ENCODE data around the gene ABCA9. TPM values are rescaled to one million over a fixed set of nuclear protein-coding genes. Genes with fewer than 3 reads are reported as not detected.
"Not testable (repeated sequence)": the region's sequence is repeated elsewhere in the genome, so short reads cannot be mapped to it uniquely, and the experiment has no call there.

ABCA9 gene, protein sequence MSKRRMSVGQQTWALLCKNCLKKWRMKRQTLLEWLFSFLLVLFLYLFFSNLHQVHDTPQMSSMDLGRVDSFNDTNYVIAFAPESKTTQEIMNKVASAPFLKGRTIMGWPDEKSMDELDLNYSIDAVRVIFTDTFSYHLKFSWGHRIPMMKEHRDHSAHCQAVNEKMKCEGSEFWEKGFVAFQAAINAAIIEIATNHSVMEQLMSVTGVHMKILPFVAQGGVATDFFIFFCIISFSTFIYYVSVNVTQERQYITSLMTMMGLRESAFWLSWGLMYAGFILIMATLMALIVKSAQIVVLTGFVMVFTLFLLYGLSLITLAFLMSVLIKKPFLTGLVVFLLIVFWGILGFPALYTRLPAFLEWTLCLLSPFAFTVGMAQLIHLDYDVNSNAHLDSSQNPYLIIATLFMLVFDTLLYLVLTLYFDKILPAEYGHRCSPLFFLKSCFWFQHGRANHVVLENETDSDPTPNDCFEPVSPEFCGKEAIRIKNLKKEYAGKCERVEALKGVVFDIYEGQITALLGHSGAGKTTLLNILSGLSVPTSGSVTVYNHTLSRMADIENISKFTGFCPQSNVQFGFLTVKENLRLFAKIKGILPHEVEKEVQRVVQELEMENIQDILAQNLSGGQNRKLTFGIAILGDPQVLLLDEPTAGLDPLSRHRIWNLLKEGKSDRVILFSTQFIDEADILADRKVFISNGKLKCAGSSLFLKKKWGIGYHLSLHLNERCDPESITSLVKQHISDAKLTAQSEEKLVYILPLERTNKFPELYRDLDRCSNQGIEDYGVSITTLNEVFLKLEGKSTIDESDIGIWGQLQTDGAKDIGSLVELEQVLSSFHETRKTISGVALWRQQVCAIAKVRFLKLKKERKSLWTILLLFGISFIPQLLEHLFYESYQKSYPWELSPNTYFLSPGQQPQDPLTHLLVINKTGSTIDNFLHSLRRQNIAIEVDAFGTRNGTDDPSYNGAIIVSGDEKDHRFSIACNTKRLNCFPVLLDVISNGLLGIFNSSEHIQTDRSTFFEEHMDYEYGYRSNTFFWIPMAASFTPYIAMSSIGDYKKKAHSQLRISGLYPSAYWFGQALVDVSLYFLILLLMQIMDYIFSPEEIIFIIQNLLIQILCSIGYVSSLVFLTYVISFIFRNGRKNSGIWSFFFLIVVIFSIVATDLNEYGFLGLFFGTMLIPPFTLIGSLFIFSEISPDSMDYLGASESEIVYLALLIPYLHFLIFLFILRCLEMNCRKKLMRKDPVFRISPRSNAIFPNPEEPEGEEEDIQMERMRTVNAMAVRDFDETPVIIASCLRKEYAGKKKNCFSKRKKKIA (N-terminal part only)
- polyA plus RNA-seq (2012; ENCODE audit: insufficient read depth, insufficient read length), result not detected

DNA sequence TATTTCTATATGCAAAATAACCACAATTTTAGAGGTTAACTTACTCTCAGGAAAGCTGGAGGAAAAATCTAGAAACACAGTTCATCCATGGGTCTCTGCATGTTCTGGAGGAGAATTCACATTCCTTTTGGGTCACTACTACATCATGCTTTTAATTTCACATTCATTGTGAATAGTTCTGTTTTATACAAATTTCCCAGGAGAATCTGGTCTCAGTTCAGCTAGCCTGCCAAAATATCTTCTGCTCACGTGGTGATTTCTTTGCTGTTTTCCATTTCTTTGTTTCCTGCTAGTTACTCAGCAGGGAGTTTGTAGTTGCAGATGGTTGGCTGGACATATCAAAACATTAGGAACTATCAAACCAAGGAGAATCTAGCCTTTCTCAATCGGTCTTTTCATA is at the start of gene ABCA9:
TSS of gene ABCA9 (minus strand) at position 106 of the 400 bp plus-strand sequence. CDS start 9,801 bp downstream, outside the sequence.
- DNase-seq (ENCODE audit: low read depth, low spot score), result no peak
- H3K4me3 ChIP-seq (ENCODE audit: low read length), result no peak within 1 kb of the TSS

DNA sequence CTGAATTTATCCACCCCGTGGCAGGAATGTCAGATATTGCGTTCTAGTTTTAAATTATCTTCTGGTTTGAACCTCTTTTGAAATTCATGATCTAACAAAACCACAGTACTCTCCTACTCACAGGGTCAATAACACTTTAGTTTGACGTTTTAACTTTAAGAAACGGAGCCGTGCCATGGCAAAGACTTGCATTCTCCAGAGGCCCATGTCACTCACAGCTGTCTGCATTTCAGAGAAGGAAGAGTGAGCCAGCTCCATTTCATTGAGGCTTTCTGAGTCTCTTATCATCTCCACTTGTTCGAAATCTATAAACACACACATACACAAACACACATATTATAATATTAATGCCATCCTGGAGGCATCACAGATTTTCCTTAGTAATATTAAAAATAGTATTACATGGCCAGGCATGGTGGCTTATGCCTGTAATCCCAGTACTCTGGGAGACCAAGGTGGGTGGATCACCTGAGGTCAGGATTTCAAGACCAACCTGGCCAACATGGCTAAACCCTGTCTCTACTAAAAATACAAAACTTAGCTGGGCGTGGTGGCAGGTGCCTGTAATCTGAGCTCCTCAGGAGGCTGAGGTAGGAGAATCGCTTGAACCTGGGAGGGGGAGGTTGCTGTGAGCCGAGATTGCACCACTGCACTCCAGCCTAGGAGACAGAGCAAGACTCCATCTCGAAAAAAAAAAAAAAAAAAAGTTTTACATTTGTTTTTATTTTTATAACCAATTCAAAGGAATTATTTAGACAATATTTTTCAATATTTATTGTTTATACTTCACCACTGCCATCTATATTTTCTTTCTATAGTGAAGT is 45.4 kb upstream of the ABCA9 start:
- DNase-seq (ENCODE audit: low read depth, low spot score), result no peak

DNA sequence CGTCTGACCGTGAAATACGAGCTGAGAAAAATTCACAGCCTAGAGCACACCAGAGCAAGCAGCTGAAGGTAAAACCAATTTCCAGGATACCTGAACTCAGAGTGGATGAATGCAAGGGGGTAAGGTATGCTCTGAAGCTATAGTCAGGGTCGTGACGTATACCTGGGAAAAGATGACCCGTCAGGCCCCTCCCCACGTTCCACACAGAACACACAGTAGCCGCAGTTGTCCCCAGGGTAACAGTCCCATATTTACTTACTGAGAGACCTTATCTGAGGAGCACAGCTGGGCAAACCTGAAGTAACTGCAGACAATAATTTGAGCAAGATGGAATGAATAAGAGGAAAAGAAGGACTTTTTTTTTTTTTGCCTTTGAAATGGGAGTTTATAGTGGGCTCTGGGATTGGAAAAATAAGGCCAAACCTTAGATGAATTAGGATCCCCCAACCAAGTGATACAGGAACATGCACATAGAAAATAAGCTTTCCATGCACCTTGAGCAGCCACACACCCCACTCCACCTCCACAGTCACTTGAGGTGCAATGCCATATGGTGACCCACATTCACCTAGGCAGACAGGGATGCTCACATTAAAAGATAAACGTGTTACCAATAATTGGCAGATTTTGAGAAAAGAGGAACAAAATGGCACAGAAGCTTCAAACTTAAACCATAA is 43.0 kb upstream of the ABCA9 start:
- no peak for DNase-seq (ENCODE audit: low read depth, low spot score)
- H3K4me3 ChIP-seq (ENCODE audit: low read length), result no peak overlapping the region

More for the DNA sequence above, 45.4 kb upstream of the ABCA9 start:
- no peak overlapping the region for H3K4me3 ChIP-seq (ENCODE audit: low read length)

DNA sequence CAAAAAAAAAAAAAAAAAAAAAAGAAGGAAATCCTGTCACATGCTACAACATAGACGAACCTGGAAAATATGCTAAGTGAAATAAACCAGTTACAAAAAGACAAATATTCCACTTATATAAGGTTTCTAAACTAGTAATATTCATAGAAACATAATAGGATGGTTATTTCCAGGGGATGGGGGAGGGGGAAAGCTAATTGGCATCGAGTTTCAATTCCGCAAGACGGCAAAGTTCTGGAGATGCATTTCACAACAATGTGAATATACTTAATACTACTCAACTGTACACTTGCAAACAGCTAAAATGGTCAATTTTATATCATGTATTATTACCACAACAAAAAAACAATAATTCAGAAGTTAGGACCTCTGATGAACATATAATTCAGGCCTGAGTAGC is 37.9 kb upstream of the ABCA9 start:
- DNase-seq (ENCODE audit: low read depth, low spot score), result no peak
- H3K4me3 ChIP-seq (ENCODE audit: low read length), result no peak overlapping the region

DNA sequence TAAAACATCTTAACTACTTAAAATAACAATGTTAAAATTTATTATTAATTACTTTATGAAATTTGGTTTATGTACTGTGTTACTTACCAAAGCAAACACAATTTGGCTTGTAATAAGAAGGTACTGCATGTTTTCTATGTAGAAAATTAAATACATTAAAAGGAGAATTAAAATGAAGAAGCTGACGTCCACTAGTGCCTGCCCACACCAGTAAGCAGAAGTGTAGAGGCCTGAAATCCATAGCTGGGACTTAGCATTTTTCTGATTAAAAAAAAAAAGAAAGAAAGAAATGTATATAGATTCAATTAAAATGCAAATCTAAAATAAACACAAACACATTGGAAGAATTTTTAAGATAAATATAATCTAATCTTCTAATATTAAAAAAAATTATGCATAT is 35.8 kb upstream of the ABCA9 start:
- DNase-seq (ENCODE audit: low read depth, low spot score), result no peak
- H3K4me3 ChIP-seq (ENCODE audit: low read length), result no peak overlapping the region

DNA sequence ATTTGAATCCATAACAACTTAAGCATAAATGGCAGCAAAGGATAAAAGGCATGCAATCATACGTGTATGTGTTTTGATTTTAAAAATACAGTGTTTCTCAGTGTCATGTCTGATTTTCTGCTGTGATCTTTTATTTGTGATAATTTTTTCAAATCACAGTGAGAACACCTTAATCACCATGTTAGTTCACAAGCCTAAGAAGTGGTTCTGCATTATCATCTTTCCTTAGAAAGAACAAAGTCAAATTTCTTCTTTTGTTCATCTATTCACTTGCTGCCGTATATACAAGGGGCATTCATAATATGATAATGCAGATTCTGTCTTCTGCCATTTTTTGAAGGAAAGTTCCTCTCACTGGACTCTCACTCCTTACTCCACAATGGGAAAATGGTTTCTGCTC is 33.3 kb upstream of the ABCA9 start:
- no peak for DNase-seq (ENCODE audit: low read depth, low spot score)
- H3K4me3 ChIP-seq (ENCODE audit: low read length), result no peak overlapping the region

DNA sequence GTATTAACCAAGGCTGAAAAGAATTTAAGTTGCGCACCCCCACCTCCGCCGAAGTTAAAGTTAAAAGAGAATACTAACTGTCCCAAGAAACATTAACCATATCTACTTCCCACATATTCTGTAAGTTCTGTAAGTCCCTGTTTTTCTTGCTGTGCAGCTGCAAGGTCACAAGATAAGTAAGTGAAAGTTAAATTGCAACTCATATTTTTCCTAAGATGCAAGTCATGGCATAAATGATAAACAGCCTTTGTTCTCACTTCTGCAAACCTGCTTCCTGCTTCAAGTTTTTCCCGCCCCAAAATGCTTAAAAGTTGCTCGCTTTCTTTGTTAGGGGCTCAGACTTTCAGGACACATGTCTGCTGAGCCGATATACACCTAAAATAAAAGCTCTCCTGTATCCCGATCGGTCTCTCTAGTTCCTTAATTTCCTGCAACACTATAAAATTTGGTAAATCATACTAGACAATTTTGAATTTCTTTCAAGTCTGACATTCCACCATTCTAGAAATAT is 32.6 kb upstream of the ABCA9 start:
- DNase-seq (ENCODE audit: low read depth, low spot score), result no peak
- H3K4me3 ChIP-seq (ENCODE audit: low read length), result no peak overlapping the region

DNA sequence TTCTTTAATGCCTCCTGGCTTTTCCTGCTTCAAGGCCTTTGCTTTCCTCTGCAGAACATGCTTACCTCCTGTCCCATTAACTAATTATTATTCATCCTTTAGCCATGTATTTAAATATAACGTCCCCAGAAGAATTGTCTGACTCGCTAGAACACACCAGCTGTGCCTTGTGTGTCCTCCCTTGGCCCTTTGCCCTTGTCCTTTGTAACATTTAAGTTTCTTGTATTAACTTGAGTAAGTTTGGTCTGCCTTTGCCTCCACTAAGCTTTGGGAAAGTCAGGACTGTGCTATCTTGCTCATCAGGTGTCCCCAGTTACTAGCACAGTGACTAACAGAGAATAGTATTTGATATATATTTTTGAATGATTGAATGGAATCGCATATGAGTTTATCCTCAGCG is 29.6 kb upstream of the ABCA9 start:
- no peak overlapping the region for H3K4me3 ChIP-seq (ENCODE audit: low read length)
- no peak for DNase-seq (ENCODE audit: low read depth, low spot score)

DNA sequence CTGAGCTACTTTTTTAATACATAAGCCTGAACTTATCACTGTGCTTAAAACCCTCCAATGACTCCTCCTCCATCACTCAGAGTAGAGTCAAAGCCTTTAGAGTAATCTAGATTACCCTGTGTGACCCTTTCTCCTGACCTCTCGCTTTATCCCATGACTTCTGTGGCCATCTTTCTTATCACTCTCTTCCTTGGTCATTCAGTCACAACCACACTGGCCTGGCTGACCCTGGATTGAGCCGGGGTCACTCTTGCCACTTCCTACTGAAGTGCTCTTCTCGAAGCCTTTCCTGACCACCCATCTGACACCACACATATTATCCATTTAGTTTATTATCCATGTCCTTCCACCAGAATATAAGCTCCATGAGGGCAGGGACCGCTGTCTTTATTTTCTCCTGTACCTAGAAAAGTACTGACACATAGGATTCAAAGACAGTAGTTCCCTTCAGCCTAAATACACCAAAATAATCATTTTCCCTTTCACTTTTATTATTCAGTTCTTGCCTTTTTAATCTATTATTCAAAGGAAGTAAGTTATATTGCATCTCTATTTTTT is 28.0 kb upstream of the ABCA9 start:
- H3K4me3 ChIP-seq (ENCODE audit: low read length), result no peak overlapping the region
- no peak for DNase-seq (ENCODE audit: low read depth, low spot score)

DNA sequence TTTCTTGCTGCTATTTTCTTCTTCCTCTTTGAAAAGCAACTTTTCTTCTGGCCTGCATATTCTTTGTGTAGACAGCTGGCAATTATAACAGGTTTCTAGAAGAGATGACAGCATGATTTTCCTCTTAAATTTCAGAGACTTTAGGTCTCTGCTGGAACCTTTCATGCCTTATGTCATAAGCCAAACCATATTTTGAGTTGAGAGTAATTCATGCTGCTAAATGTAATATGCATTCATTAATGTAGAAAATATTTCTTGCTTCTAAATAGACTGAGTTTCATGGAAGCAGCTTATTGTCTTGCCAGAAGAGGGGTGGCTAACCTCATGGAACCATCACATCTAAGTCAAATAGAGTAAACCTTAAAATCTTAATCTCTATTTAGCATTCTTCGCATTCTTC is 25.9 kb upstream of the ABCA9 start:
- DNase-seq (ENCODE audit: low read depth, low spot score), result no peak
- H3K4me3 ChIP-seq (ENCODE audit: low read length), result no peak overlapping the region

DNA sequence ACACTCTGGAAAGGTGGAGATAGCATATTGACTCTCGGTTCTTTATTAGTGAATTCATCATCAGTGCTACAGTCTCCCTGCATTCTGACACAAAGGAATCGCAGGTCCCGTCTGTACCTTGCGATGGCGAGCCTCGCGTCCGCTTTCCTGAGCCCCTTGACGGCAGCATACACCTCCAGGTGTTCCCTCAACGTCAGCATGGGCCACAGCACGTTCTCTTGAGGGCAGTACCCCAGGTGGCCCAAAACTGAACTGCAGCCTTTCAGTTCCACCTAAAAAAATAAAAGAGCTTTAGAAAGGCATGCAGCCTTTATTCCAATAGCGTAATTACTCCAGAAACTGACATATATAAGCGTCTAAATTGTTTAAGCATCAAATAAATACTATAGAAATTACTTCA is 24.2 kb upstream of the ABCA9 start:
- no peak overlapping the region for H3K4me3 ChIP-seq (ENCODE audit: low read length)
- peak; percentile 4 for DNase-seq (ENCODE audit: low read depth, low spot score)

DNA sequence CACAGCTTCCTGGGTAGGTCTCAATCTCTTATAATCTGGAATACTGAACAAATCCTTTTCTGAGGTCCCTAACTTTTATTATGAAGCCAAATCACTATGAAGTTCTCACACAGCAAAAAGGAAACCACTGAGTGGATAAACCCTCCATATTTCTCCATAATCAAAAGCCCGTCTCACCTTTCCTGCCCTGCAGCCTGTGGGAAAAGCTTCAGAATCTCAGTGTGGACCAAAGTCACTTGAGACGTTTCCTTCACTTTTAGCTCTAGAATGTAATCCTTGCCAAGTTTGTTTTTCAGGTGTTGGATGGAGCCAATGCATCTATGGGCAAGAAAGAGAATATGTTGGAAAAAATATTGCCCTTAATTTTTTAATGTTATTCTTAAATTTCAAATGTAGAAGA is 22.0 kb upstream of the ABCA9 start:
- no peak for DNase-seq (ENCODE audit: low read depth, low spot score)
- H3K4me3 ChIP-seq (ENCODE audit: low read length), result no peak overlapping the region

DNA sequence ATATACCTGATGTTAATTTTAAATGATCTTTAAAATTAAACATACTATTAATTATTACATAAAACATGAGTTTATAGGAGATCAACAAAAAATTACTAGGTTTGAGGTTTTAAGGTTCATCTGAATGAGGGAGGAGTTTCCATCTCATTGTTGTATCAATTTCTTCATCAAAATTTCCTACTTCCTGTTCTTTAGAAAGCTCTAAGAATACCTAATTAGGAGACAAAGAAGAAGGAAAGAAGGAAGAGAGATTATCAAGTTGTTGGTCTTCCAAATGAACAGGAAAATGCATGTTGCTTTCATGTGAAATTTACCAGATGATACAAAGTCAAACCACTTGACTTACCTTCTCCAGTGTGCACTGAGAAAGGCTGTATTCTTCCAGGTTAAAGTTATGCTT is 18.1 kb upstream of the ABCA9 start:
- H3K4me3 ChIP-seq (ENCODE audit: low read length), result no peak overlapping the region
- DNase-seq (ENCODE audit: low read depth, low spot score), result no peak

DNA sequence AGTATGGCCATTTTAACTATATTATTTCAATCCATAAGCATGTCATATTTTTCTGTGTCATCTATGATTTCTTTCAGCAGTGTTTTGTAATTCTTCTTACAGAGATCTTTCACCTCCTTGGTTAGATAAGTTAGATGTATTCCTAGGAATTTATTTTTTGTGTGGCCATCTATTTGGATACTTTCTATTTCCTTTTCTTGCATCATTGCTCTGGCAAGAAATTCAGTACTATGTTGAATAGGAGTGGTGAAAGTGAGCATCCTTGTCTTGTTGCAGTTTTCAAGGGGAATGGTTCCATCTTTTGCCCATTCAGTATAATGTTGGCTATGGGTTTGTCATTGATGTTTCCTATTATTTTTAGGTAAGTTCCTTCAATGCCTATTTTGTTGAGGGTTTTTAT is 15.1 kb upstream of the ABCA9 start:
- no peak overlapping the region for H3K4me3 ChIP-seq (ENCODE audit: low read length)
- DNase-seq (ENCODE audit: low read depth, low spot score), result no peak

DNA sequence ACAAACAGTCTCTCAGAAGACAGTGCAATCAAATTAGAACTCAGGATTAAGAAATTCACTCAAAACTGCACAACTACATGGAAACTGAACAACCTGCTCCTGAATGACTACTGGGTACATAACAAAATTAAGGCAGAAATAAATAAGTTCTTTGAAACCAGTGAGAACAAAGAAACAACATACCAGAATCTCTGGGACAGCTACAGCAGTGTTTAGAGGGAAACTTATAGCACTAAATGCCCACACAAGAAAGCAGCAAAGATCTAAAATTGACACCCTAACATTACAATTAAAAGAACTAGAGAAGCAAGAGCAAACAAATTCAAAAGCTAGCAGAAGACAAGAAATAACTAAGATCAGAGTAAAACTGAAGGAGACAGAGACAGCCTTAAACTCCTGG is 12.7 kb upstream of the ABCA9 start:
- not testable (repeated sequence) for DNase-seq (ENCODE audit: low read depth, low spot score); H3K4me3 ChIP-seq (ENCODE audit: low read length)

DNA sequence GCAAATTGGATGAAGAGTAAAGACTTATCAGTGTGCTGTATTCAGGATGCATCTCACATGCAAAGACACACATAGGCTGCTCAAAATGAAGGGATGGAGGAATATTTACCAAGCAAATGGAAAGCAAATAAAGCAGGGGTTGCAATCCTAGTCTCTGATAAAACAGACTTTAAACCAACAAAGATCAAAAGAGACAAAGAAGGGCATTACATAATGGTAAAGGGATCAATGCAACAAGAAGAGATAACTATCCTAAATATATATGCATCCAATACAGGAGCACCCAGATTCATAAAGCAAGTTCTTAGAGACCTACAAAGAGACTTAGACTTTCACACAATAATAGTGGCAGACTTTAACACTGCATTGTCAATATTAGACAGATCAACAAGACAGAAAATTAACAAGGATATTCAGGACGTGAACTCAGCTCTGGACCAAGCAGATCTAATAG is 12.1 kb upstream of the ABCA9 start:
- not testable (repeated sequence) for H3K4me3 ChIP-seq (ENCODE audit: low read length); DNase-seq (ENCODE audit: low read depth, low spot score)

DNA sequence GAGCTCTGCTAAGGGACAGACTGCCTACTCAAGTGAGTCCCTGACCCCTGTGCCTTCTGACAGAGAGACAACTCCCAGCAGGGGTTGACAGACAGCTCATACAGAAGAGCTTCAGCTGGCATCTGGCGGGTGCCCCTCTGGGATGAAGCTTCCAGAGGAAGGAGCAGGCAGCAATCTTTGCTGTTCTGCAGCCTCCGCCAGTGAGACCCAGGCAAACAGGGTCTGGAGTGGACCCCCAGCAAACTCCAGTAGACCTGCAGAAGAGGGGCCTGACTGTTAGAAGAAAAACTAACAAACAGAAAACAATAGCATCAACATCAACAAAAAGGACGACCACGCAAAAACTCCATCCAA is 10.5 kb upstream of the ABCA9 start:
- not testable (repeated sequence) for H3K4me3 ChIP-seq (ENCODE audit: low read length); DNase-seq (ENCODE audit: low read depth, low spot score)

Data from Jurkat, Clone E6-1 (cell line).